ENCODE measurements around the gene PCDHA11.
"Not testable (repeated sequence)": the region's sequence is repeated elsewhere in the genome, so short reads cannot be mapped to it uniquely, and the experiment has no call there.

PCDHA11 gene

GRCh38 chr5:140848139-140849102, 20.3 kb upstream of the PCDHA11 start, which contains the start of gene PCDHA9:
Gene PCDHA9, plus strand, starts transcription at chr5:140848382. Its CDS starts 114 bp downstream, at chr5:140848496.
- DNase-seq (ENCODE audit: low read depth in 2 of 2): not testable (repeated sequence)

GRCh38 chr5:140849831-140850634, 18.7 kb upstream of the PCDHA11 start:
- DNase-seq (ENCODE audit: low read depth in 2 of 2): not testable (repeated sequence)

- no peak for DNase-seq (ENCODE audit: low read depth in 2 of 2)
Measured at GRCh38 chr5:140855772-140856674, 12.7 kb upstream of the PCDHA11 start, which contains the start of gene PCDHA10. Gene PCDHA10, plus strand, starts transcription at chr5:140855897. Its CDS starts 152 bp downstream, at chr5:140856049.

- DNase-seq (ENCODE audit: low read depth in 2 of 2): no peak
Measured at GRCh38 chr5:140857177-140857986, 11.4 kb upstream of the PCDHA11 start.

GRCh38 chr5:140857987-140858240, 10.8 kb upstream of the PCDHA11 start:
- no peak for DNase-seq (ENCODE audit: low read depth in 2 of 2)

GRCh38 chr5:140862441-140863295, 6.1 kb upstream of the PCDHA11 start:
- DNase-seq (ENCODE audit: low read depth in 2 of 2): no peak

GRCh38 chr5:140869555-140869886, 764 bp downstream of the PCDHA11 start:
- DNase-seq (ENCODE audit: low read depth in 2 of 2): no peak

- DNase-seq (ENCODE audit: low read depth in 2 of 2): no peak
Measured at GRCh38 chr5:140870221-140871201, 1.8 kb downstream of the PCDHA11 start.

- no peak for DNase-seq (ENCODE audit: low read depth in 2 of 2)
Measured at GRCh38 chr5:140875085-140876065, 6.6 kb downstream of the PCDHA11 start, which contains the start of gene PCDHA12. Gene PCDHA12, plus strand, starts transcription at chr5:140875308. Its CDS starts 165 bp downstream, at chr5:140875473.

GRCh38 chr5:140876541-140877261, 7.9 kb downstream of the PCDHA11 start:
- DNase-seq (ENCODE audit: low read depth in 2 of 2): not testable (repeated sequence)

- DNase-seq (ENCODE audit: low read depth in 2 of 2): no peak
Measured at GRCh38 chr5:140877262-140877581, 8.5 kb downstream of the PCDHA11 start.

- DNase-seq (ENCODE audit: low read depth in 2 of 2): no peak
Measured at GRCh38 chr5:140881889-140882590, 13.3 kb downstream of the PCDHA11 start, which contains the start of gene PCDHA13. Gene PCDHA13, plus strand, starts transcription at chr5:140882124. Its CDS starts 145 bp downstream, at chr5:140882269.

GRCh38 chr5:140882591-140882899, 13.8 kb downstream of the PCDHA11 start:
- no peak for DNase-seq (ENCODE audit: low read depth in 2 of 2)

- DNase-seq (ENCODE audit: low read depth in 2 of 2): no peak
Measured at GRCh38 chr5:140883373-140883772, 14.6 kb downstream of the PCDHA11 start.

GRCh38 chr5:140883927-140884697, 15.4 kb downstream of the PCDHA11 start:
- DNase-seq (ENCODE audit: low read depth in 2 of 2): no peak

Measured in stimulated activated CD4-positive, alpha-beta T cell treated with anti-CD3 and anti-CD28 coated beads, Interleukin-1b, Interleukin-23, amount 100 ng/mL, for 4 hours (primary cell).